ENCODE data around the gene TOGARAM1.

Gene TOGARAM1

DNA sequence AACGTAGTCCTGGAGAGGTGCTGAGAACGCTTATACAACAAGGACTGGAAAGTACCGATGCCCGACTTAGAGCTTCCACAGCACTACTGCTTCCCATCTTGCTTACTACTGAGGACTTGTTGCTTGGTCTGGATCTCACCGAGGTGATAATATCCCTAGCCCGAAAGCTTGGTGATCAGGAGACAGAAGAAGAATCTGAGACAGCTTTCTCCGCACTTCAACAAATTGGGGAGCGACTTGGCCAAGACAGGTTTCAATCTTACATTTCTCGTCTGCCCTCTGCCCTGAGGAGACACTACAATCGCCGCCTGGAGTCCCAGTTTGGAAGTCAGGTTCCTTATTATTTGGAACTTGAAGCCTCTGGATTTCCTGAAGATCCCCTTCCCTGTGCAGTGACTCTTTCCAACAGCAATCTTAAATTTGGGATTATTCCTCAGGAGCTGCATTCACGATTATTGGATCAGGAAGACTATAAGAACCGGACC is 1.1 kb downstream of the TOGARAM1 start:
- no peak for DNase-seq

DNA sequence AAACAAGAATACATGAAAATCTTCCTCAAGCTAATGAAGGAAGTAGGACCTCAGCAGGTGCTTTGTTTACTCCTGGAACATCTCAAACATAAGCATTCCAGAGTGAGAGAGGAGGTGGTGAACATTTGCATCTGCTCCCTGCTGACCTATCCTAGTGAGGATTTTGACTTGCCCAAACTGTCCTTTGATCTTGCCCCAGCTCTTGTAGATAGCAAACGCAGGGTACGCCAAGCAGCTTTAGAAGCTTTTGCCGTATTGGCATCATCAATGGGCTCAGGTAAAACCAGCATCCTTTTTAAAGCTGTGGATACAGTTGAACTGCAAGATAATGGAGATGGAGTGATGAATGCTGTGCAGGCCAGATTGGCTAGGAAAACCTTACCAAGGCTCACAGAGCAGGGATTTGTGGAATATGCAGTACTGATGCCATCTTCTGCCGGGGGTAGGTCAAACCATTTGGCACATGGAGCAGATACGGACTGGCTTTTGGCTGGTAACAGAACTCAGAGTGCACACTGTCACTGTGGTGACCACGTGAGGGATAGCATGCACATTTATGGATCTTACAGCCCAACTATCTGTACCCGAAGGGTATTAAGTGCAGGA is 1.9 kb downstream of the TOGARAM1 start:
- DNase-seq = no peak

DNA sequence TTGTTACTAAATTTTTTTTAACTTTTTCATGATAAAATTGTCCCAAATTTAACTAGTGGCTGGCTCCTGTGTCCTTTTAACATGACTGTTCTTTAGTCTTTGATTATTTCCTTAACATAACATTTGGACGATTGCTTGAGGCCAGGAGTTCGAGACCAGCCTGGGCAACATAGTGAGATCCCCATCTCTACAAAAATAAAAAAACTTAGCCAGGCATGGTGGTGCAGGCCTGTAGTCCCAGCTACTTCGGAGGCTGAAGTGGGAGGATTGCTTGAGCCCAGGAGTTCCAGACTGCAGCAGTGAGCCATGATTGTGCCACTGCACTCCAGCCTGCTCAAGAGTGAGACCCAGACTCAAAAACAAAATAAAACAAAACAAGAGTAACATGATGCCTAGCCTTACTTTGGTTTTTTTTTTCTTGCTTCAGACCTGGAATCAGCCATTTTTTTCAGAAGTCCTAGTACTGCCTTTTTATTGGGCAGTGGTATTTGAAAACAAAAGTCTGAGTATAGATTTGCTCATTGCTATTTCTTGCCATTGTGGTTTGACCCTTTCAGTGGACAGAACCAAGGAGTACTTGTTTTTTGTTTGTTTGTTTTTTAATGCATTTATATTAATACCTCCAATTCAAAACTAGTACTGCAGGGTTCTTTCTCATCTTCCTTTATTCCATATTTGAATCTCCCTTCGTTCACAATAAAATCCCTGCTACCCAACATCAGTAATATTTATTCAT is 4.8 kb downstream of the TOGARAM1 start:
- no peak for DNase-seq

DNA sequence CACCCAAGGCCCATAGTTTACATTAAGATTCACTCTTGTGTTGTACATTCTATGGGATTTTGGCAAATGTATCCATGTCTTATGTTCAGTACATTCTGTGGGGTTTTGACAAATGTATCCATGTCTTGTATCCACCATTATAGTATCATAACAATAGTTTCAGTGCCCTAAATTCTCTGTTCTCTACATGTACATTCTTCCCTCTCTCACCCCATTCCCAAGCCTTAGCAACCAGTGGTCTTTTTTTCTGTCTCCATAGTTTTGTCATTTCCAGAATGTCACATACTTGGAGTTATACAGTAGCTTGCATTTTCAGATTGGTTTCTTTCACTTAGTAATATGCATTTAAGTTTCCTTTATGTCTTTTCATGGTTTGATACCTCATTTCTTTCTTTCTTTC is 6.7 kb downstream of the TOGARAM1 start:
- DNase-seq = no peak

DNA sequence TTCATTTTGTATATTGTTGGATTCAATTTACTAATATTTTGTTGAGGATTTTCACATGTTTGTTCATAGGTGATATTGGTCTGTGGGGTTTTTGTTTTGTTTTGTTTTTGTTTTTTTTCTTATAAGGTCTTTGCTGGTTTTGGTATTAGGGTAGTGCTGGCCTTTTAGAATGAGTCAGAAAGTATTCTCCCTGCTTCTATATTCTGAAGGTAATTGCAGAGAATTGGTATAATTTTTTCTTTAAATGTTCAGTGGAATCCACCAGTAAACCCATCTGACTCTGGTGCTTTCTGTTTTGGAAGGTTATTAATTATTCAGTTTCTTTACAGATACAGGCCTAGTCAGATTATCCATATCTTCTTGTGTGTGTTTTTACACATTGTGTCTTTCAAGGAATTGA is 8.9 kb downstream of the TOGARAM1 start:
- no peak for DNase-seq

DNA sequence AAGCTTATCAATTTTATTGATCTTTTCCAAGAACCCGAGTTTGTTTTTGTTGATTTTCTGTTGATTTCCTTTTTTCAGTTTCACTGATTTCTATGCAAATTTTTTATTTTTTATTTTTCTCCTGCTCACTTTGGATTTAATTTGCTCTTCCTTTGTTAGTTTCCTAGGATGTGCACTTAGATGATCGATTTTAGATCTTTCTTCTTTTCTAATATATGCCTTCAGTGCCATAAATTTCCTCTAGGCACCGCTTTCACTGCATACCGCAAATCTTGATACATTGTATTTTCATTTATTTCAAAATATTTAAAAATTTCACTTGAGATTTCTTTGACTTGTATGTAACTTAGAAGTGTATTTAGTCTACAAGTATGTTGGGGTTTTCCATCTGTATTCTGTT is 9.5 kb downstream of the TOGARAM1 start:
- DNase-seq = no peak

DNA sequence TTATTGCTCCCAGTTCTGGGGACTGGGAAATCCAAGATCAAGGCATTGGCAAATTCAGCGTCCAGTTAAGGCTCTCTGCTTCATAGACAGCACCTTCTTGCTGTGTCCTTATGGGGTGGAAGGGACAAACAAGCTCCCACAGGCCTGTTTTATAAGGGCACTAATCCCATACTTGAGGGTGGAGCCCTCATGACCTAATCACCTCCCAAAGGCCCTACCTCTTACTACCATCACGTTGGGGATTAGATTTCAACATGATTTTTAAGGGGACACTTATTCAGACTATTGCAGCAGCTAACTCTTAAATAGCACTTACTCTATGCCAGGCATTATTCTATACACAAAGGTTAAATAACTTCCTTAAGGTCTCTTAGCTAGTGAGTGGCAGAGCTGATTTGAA is 17.3 kb downstream of the TOGARAM1 start:
- no peak for DNase-seq

DNA sequence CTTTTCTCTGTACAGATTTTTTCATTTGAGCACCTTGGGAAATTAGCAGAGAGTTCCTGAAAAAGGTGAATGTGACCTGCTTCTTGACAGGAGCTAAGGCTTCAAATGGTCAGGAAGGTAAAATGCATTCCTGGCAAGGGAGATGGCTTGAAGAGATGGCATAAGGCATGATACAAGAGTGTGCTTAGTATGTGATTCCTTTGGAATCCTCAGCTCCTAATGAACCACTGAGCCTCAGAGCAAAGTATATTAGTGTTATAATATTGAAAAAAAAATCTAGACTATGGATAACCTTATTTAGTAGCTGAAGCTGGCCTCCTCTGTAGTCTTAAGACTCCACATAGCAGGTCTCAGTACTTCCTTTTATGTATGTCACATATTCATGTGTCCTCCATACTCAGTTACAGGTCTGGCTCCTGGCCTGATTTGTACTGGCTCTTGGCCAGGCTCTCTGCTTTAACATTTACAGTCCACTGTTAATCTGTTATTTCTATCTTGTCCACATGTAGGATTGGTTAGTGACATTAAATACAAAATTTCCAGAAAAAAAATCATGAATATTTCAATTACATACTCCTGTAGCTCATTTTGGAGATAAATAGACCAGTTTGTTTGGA is 17.9 kb downstream of the TOGARAM1 start:
- no peak for DNase-seq

DNA sequence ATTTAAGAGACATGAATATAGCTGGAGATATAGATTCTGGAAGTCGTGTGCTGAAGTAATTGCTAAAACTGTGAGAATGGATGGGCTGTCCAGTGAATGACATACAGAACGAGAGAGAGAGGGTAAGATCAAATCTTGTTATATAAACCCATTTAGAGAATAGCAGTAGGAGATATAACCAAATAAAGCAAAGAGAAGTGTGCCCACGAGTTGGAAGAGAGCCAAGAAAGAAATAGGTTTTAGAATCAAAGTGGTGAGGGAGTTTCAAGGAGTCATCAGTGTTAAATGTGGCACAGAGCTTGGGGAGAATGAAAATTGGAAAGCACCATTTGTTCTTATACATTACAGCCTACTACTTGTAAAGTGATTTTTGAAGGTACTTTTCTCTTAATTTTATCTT is 19.2 kb downstream of the TOGARAM1 start:
- DNase-seq = no peak

DNA sequence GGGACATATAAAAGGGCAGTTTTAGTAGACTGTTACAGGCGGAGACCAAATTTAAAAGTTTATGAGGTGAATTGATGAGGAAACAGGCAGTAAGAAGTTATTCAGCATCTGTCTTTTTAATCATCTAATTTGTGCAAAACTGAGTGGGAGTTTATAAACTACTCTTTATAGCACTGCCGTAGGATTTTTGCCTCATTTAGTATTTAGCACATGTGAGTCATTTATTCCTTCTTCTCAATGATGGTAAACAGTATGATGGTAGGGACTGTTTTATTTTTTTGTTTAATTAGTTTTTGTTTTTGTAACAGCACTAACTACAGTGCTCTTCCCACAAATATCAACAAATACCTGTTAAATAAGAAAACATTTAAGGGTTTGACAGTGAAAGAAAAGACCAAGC is 20.6 kb downstream of the TOGARAM1 start:
- DNase-seq = no peak

DNA sequence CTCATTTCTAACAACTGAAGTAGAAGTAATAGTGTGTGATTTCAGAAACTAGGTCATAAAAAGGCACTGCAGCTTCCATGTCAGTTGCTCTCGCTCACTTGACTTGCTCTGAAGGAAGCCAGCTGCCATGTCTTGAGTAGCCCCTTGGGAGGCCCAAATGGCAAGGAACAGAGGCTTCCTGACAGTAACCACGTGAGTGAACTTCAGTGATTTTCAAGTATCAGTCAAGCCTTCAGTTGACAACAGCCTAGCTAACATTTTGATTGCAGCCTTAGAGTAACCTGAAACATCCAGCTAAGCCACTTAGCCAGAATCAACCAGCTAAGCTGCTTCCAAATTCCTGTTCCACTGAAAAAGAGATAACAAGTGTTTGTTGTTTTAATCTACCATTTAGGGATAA is 26.7 kb downstream of the TOGARAM1 start:
- DNase-seq = no peak

DNA sequence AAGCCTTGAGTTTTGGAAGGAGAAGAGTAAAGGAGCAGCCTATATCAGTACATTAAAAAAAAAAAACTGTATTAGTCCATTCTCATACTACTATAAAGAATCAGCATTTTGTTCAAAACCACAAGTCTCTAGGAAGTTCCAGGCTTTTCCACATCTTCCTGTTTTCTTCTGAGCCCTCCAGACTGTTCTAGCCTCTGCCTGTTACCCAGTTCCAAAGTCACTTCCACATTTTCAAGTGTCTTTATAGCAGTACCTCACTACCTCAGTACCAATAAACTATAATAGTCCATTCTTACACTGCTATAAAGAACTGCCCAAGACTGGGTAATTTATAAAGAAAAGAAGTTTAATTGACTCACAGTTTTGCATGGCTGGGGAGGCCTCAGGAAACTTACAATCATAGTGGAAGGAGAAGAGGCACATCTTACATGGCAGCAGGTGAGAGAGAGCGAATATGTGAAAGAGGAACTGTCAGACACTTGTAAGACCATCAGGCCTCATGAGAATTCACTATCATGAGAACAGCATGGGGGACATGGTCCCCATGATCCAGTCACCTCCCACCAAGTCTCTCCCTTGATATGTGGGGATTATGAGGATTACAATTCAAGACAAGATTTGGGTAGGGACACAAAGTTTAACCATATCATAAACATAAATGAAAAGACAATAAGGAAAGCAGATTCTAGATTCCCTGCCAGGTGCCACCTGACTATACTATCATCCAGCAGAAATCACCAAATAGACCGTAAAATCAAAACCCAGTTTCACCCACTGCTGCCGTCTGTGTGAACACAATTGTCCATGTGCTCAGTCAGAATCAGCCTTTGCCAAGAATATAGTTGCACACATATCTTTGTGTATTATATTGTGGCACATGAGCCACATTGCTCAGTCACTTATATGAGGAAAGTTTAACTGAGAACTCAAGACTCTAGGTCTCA is 27.8 kb downstream of the TOGARAM1 start:
- no peak for DNase-seq

DNA sequence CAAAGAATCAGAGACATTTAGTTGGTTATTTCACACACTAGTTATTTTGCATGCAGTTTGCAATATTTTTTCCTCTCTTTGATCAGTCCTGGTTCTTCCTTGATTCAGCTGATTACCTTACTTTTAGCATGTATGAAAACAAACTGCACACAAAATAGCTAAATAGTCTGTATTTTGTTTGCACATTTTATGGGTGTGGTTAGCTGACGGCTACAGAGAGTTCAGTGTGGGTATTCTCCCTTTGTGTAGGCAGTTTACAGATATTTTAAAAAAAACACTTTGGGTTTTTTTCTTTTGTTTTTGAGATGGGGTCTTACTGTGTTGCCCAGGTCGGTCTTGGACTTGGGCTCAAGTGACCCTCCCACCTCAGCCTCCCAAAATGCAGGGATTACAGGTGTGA is 28.5 kb downstream of the TOGARAM1 start:
- no peak for DNase-seq

DNA sequence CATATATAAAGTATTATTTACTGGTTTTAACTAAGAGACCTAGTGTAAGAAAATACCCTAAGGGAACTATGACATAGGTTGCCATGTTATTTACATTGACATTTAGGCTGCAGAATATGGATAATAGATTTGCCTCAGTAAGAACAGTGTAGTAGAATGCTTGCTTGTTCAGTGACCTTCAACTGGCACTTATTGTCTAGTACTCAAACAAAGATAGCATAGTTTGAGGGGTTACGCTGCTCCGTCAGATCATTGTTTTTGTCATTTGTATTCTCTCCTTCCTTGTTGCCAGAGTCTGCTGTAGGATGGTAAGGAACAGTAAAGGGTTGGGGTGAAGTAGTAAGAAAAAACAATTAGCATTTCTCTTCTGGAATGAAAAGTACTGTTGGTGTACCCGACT is 33.2 kb downstream of the TOGARAM1 start:
- no peak for DNase-seq

DNA sequence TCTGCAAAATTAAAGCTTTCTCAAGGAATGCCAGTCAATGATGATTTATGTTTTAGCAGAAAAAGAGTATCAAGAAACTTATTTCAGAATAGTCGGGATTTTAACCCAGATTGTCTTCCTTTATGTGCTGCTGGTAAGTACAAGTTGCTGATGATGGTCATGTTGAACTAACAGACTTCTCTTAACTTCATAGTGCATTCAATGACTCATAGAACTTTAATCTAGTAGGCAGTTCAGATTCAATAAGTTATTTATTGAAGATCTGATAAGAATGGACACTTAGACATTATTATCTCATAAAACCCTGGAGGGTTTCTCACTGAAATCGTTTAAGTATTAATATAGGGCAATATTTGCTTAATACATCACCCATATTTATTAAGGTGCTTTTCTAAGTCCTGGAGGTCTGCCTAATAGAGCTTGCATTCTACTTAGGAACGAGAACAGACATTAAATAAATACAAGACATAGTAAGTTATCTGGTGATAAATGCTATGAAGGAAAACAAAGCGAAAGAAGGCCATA is 33.8 kb downstream of the TOGARAM1 start:
- DNase-seq = no peak

DNA sequence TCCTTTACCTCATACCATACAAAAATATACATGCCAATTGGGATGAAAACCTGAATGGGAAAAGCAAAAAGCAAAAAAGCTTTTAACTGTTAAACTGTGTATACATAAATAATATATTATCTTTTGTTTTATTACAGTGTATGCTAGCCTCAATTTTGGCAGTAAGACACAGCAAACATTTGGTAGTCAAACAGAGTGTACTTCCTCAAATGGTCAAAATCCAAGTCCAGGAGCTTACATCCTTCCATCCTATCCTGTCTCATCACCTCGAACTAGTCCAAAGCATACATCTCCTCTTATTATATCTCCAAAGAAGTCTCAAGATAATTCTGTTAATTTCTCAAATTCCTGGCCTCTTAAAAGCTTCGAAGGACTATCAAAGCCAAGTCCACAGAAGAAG is 41.9 kb downstream of the TOGARAM1 start:
- DNase-seq = no peak

DNA sequence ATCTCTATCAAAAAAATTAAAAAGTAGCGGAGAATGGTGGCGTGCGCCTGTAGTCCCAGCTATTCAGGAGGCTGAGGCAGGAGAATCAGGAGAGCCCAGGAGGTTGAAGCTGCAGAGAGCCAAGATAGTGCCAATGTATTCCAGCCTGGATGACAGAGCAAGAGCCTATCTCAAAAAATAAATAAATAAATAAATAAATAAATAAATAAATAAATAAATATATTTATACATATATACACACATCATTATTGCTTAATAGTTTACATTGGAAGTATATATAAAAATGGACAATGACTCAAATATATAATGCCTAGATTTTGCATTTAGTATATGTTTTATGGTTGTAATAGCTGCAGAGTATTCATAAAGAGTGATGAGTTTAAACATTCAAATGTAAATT is 53.1 kb downstream of the TOGARAM1 start:
- no peak for DNase-seq

DNA sequence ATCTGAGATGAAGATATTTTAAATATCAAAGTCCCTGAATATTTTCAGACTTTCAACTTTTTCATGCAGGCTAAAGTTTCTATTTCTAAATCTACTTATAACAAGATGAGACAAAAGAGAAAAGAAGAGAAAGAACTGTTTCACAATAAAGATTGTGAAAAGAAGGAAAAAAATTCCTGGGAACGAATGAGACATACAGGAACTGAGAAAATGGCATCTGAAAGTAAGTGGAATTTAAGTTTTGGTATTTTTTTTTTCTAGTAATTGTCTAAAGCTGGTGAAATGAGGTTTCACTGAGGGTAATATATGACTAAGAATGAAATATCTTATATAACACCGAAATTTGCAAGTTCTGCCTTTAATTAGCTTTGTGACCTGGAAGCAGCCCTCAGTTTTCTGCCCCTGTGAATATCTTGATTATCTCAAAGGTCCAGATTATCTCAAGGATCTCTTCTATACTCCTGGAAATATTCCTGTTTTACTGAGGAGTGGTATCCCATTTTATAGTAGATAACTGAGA is 66.2 kb downstream of the TOGARAM1 start:
- no peak for DNase-seq

DNA sequence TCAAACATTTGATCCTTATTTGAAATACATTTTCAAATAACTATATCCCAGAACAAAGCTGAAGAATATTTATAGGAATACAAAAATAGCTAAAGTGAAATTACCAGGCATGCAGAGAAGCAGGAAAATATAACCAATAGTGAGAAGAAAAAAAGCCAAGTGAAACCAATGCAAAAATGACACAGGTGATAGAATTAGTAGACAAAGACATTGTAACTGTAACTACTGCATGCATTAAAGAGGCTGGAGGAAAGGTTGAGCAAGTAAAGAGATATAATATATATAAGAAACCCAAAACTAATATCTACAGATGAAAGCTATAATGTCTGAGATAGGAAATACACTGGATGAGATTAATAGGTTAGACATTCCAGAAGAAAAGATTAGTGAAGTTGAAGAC is 72.7 kb downstream of the TOGARAM1 start:
- no peak for DNase-seq

DNA sequence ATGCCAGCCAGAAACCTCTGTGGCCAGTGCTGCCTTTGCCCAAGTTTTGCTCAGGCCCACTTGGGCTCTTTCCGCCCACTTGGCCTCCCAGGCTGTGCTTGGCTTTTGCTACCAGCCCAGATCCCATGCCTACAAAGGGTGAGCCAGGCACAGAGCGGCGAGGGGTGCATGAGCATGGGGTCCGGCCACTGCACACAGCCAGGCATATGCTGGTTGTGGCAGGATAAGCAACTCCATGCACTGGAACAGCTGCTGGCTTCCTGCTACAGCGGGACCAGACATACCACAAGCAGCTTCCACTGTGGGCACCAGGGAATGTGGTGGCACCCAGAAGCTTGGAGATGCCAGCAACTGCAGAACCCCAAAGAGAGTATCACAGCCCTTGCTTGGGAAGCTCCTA is 76.3 kb downstream of the TOGARAM1 start:
- DNase-seq = no peak

DNA sequence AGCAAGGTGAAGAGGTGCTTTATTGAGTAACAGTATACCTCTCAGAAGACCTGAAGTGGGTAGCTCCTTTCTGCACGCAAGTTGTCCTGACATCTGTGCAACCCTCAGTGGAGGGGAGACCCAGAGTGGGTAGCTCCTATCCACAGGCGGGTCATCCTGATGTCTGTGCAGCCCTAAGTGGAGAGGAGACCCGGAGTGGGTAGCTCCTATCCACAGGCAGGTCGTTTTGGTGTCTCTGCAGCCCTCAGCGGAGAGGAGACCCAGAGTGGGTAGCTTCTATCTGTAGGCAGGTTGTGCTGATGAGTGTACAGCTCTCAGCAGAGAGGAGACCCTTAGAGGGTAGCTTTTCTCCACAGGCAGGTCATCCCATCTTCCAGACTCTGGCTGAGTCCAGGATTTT is 76.9 kb downstream of the TOGARAM1 start:
- DNase-seq = no peak

DNA sequence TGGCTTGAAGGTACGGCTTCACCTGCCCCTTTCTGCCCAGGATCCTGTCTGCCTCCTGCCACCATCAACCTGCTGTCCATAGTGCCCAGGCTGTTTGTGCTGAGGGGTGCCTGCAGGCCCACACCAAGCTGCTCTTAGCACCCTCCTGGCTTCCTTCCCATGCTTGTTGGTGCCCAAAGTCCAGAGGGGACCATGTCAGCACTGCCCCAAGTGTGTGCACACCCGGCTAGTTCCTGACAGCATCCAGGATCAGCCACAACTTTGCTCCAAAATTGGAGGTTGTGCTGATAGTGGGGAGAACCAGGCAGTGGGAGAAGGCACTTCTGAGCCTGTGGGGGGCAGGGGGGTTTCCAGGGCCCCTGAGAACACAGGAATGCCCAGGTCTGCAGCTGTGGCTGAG is 77.4 kb downstream of the TOGARAM1 start:
- DNase-seq = no peak

DNA sequence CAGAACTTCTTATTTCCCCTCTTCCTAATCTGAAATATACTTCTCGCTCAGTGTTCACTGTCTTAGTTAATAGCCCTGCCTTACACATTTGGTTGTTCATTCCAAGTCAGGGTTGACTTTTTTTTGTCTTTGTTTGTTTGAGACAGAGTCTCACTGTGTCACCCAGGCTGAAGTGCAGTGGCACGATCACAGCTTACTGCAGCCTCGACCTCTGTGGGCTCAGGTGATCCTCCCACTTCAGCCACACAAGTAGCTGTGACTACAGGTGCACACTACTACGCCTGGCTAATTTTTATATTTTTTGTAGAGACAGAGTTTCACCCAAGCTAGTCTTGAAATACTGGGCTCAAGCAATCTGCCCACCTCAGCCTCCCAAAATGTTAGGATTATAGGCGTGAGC is 79.7 kb downstream of the TOGARAM1 start:
- DNase-seq = no peak

All from activated T-cell treated with anti-CD3 and anti-CD28 coated beads for 4 hours (primary cell).